Epidermal melanocyte (primary cell): ENCODE measurements around the gene LRP1B.

Source experiments
- DNase-seq: peaks from one replicate; pipeline ENCODE4 v3.0.0; 2011; ENCODE audit warnings: low spot score; ENCODE audit not compliant: insufficient read length

The LRP1B gene

DNA sequence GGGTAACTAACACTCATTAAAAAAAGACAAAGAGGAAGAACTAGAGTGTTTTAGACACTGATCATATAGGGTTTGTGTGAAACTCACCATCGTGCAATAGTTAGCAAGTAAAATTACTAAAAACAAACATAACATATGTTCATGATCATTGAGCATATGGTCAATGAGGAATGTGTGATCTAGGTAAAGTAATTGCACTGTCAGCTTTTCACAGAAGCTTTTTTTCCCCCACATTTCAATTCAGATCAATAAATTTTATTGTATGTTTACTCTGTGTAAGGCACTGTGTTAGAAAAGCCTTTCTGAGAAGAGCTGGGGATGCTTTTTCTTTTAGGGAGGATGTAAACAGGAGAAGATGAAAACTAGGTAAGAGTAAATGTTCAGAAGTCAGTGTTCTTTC, 348.2 kb downstream of the LRP1B start:
- DNase-seq: no peak

DNA sequence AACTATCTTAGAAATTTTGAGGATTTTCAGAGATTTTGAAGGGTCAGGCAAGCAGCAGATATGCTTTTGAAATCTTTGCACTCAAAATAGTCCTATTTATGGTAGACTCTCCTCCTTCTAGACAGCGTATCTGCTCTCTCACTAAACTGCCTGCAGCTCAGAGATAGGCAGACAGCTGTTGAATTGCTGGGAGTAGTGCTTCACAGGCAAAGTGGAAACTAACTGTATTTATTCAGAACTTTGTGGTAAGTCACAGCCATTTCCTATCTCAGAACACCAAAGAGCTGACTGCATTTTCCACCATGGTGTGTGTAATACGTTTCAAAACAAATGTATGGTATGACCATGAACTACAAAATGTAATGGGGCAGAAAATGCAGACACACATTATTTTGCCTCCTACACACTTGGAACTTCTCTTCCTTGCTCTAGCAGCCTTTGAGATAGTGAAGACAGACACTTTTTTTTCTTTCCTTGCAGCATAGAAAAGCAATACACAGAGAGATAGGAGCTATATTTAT, 352.4 kb downstream of the LRP1B start:
- no peak for DNase-seq

DNA sequence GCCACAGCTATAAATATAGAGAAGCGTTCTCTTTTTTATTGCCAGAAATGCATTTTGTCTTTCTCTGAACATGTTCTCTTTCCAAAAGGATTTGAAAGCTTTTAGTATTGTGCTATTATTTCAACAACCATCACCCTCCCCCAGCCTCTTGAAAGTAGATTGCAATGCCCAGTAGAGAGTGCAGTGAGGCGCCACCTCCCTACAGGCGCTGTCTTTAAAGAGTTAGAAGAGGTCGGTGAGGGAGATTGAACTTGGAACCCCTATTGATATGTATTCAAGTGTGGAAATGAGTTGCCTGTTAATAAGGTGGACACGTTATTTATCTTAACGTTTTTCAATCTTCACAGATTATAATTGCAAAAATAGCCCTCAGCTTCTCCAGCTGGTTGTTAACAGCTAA, 360.3 kb downstream of the LRP1B start:
- DNase-seq: no peak

DNA sequence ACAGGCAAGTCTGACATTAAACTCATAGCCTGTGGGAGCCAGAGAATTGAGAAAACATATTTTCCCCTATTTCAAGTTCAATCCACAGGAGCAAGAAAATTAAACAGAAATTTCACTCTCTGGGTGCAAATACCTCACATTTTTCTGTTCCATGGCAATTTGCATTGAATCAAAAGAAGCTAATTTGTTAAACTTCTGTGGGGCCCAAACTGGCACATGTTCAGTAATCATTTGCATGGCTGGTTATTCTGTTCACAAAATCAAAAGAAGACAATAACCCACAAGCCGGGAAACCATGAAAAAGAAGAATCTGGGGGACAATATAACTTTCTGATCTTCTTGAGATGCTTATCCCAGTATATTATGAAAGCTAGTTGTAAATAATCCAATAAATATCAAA, 363.1 kb downstream of the LRP1B start:
- no peak for DNase-seq

DNA sequence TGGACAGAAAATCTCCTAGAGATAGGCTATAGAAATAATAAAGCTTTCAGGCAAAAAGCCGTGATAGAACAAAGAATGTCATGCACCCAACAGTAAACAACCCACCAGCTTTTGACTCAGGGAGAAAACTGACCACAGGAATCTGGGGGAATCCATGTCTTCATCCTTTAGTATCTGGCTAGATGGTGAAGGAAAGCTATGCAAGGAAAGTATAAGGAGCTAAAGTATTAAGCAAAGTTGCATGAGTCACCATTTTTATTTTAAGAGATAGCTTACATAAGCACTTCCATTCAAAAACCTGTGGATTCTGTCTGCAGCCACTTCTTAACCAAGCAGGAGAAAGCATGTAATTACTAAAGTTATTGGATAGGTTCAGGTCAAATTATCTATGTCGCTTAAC, 363.8 kb downstream of the LRP1B start:
- DNase-seq: no peak

DNA sequence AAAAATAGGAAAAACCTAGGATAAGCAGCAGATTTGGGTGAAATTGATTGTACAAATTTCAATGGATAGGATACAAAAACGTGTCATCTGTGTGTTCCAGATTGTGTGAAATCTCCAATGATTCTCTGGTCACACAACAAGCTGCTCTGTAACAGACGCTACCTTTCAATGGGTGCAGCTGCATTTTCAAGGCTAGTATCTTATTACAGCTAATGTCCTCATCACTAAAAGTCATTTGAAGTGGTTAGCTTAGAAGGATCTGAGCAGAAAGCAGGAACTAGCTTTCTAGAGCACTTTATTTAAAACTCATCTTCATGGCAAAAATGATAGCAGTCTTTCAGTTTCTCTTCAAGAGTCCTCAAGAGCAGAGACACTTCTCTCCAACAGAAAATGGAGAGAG, 364.6 kb downstream of the LRP1B start:
- no peak for DNase-seq

DNA sequence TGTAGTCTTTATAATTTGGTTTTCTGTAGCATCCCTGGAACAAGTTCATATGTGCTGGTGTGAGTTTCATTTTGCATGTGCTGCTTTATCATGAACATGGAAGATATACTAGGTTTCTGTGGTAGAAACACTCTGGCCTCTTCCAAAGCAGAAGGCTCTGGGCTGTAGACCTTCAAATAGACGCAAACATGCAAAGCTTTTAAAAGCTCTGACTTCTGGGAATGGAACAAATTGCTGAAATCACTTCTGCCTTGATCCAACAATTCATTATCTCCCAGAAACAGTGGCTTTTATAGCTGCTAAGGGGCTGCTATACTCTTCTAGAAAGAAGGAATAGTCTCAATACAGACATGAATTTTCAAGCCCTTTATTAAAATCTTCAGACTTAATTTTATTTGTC, 382.2 kb downstream of the LRP1B start:
- DNase-seq: no peak

DNA sequence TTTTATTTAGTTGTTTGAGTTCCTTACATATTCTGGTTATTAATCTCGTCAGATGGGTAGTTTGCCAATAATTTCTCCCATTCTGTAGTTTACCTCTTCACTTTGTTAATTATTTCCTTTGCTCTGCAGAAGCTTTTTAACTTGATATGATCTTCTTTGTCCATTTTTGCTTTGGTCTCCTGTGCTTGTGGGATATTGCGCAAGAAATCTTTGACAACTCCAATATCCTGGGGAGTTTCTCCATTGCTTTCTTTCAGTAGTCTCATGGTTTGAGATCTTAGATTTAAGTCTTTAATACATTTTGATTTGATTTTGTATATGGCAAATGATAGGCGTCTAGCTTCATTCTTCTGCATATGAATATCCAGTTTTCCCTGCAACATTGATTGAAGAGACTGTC, 389.2 kb downstream of the LRP1B start:
- no peak for DNase-seq

DNA sequence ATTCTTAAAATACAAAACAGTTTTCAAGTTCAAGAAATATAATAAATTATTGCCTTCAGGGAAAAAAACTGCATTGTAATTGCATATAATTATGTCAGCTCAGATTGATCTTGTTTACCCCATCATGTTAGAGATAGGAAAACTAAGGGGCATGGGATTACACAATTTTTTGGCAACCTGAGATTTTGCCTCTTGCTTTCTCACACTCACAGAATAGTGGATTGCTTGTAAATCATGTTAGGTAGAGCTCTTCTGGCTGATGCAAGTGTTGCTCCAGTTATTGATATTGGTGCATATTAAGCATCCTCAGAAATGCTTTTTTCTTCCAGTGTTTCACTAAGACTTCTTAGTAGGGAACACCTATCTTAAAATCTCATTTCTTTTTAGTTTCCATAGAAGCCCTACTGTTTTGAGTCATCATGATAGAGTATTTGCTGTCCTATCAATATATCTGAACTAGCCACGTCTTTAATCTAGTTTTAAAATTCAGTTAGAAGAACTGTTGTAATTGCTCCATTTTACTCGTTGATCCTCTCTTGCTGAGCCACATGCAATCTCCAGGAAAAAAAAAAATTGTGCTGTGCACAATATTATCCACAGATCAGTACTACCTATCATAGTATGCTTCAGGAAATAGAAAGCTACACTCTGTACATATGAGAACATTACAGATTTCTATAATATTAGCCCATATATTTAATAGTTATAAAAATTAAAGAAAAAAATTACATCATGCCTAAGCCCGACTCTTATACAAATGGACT, 393.1 kb downstream of the LRP1B start:
- DNase-seq: no peak

DNA sequence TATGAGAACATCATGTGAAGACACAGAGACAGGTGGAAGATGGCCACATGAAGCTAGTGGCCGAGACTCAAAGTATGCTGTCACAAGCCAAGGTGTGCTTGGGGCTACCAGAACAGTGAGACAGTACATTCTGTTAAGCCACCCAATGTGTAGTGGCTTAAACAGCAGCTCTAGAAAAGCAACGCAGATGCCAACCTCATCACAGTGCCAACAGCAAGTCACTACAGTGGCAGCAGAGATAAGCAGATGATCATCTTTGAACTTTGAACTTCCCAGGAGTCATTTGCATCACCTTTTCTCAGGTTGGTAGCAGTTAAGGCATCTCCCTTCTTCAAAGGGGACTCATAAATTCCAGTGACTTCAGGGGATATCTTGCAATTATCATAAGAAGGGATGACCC, 394.4 kb downstream of the LRP1B start:
- DNase-seq: no peak

DNA sequence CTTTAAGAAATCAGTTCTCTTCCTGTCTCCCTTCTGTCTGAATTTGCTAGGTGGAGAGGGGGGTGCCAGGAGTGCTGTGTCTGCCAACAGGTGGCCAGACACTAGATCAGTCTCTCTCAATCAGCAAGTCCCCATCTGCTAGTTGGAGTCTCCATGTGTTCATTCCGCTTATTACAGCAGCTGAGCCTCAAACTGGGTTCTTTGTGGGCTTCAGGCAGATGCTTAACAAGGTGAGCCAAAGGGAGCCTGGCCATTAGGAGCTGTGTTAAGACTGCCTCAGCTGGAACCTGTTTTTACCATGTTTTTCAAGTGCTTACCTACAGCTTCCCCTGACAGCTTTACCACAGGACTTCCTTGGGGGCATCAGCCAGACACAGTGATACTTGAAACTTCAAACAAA, 401.9 kb downstream of the LRP1B start:
- no peak for DNase-seq

DNA sequence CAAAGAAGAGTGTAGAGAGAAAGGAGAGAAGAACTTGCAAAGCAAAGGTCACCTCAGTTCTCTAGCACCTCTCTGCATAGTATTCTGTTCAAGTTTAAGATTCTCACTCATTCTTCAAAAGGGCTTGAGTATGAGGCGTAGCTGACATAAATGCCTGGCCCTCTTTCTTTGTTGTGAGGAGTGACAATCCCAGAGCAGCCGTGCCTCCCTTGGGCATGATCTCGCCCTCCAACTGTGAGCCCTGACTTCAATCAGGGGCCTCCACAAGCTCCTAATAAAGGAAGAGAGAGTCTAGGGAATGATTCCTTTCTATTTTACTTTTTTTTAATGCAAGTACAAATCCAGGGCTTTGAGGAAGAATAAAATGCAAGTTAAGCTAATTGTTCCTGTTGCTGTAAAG, 402.7 kb downstream of the LRP1B start:
- DNase-seq: no peak

DNA sequence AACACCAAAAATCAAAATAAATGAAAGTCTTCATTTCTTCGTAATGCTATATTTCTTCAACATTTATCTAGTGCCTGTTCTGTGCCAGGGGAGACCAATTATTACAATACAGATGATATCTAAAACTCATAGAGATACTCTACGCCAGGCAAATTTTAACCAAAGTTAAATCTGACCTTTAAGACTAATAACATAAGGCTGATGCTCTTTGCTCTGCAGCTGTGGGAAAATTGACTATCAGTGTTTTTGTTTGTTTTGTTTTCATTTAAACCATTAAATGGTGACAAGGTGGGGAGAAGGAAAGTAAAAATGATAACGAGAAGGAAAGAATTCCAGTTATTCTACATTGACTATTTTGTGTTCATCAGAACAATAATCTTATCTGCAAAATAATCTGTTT, 406.4 kb downstream of the LRP1B start:
- DNase-seq: no peak

DNA sequence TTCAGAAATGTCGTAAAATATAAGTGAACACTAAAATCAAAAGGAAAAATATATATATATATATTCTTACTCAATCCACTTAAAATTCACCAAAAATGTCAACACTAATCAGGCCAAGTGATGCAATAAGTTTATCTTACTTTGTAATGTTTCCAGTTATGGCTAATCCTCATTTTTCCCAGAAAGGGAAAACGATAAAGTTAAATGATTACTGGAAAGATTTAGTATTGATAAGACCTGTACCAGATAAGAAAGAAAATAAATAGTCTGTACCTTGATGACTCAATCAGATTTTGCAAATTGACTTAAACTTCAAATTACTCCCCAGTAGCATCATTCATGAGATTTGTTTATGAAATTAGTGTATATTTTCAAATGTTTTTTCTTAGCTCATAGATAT, 407.0 kb downstream of the LRP1B start:
- DNase-seq: no peak

DNA sequence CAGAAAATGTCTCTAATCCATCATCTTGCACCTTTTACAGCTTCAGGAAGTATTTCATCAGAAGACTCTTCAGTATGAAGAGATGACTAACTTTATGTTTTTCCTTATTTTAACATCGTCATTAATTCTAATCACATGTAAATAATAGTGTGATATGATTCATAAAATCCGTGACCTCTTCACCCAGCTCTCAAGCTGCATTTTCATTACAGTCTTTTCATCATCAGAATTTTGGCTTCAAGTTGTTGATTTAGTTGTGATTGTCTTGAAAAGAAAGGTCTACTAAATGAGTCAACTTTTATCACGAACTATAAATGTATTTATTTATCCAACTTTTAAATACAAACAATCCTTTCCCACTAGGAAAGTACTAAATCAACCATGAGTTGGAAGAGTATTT, 410.3 kb downstream of the LRP1B start:
- no peak for DNase-seq

DNA sequence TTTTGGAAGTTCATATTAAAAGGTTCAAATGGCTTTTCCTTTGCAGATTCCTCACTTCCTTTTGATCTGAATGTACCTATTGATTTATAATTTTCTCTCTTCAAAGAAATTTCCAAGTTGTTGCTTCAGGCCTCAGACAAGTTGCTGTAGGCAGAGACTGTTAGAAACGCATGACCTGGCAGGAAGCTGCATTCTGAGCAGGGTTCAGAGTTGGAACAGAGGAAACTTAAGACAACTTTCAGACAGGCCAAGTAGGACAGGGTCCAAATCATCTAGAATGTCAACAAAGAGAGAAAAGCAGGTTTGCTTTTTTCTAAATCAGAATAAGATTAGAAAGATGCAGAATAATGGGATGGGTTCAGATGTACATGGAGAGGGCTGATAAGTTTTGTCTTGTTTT, 416.3 kb downstream of the LRP1B start:
- DNase-seq: no peak

DNA sequence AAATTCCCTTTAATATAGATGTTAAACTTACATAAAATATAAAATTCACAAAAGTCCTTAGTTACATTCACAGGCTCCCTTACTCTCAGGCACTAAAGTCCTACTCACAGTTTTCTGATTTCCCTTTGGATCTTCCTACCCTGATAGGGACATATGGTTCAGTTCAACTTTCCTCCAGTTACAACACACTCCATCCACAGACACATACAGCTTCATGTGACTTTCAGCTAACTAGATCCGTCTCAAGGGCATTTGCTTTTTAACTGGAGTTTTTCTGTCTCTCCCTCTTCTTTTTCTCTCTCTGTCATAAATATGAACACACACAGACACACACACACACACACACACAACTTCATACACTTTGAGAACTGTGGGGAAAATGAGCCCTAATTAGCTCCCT, 419.2 kb downstream of the LRP1B start:
- no peak for DNase-seq

DNA sequence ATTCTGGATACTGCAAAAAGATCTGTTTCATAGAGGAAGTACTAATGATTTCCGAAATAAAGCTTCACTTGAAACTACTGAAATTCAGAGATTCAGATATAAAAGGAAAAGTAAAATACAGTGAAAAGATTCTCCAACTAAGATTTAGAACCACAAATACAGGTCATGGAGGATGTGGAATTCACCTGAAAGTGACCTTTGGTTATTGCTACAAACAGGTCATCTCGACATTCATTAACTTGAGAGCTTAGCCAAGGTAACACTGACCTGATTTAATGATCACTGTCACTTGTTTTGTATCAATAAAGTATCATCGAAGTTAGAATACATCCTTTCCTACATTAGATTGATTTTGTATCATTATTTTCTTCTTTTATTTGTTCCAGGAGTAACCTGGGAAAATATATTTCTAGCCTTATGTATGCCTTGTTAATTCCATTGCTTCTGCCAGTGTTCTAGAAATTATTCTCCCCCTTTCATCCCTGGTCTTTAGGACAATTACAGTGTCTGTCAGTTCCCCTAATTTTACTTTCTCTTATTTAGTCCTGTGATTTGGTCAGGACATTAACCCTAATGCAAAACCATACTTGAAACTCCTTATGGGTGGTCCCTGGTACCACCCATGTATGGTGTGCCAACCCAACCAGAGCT, 420.1 kb downstream of the LRP1B start:
- no peak for DNase-seq

DNA sequence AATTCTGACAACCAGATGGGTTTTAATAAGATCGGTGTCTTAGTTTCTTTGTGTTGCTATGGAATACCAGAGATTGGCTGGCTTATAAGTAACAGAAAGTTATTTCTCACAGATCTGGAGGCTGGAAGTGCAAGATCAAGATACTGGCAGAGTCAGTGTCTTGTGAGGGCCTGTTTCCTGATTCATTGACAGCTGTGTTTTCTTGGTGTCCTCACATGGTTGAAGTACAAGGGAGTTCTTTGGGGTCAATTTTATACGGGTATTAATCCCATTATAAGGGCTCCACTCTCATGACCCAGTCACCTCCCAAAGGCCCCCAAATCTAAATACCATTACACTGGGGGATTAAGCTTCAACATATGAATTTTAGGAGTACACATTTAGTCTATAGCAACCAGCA, 421.1 kb downstream of the LRP1B start:
- no peak for DNase-seq

DNA sequence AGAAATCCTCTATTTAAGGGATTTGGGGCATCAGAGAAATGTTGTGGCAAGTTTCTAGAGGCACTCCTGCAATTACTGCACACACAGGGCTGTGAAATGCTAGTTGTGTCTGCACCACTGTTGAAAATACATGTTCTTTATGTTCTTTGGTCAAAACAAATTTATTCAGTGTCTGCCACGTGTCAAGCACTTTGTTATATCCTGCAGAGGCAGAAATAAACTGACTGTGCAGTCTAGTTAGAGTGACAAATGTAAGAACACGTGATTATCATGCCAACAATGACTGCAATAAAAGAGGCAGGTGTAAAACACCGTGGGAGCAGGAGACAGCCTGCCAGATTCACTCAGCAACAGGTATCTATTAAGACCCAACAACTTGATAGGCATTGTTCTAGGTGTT, 423.3 kb downstream of the LRP1B start:
- DNase-seq: no peak

DNA sequence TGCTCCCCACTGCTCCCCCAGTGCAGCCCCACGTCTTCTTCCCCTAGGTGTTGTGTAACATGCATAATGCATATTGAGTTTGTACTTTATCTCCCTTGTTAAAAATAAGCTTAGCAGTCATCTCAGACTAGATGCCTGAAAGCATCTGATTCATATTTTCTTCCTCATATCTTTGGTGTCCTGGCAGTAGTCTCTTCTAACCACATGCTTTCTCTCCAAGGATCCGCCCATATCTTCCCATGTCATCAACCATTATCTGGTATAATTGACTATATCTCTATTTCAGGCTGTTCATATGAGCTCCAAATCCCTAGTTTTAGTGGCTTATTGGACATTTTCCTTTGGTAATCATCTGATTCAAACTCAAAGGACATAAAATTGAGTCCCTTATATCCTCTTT, 426.3 kb downstream of the LRP1B start:
- DNase-seq: no peak

DNA sequence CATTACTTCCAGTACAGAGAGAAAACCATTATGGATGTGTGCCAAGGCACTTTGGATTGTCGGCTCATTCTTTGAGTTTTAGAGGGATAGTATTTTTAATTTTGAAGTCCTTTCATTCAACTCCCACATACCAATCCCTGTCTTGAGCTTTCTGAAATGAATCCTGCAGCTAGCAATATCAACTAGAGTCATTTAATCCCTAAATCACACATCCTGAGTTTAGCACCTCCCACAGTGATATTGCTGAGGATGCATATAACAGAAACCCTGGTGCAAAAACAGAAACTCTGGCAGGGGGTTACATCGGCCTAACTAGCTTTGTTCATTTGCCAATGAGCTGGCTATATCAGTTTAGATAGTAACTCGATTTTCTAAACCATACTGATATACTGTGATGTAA, 427.3 kb downstream of the LRP1B start:
- no peak for DNase-seq

DNA sequence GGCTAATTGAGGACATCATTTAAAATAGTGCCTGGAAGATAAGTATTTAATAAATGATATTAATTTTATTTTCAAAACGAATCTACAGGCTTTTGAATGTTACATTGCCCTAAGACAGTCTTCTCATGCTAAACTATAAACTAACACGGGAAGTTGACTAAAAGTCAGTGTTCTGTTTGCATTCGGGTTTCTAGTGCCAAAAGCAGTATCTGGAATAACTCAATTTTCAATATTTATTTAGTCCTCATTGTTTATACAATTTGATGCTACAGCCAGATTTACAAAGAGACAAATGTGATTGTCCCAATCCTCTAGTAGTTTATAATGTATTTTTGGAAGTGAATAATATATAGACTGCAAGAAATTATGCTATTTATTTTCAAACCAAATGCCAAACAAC, 429.2 kb downstream of the LRP1B start:
- no peak for DNase-seq
